Activated CD4-positive, alpha-beta T cell treated with anti-CD3 and anti-CD28 coated beads for 36 hours (primary cell): Measurements from ENCODE around the gene LIPN. TPM values are rescaled to one million over a fixed set of nuclear protein-coding genes. Genes with fewer than 3 reads are reported as not detected.

ENCODE experiments used
- ATAC-seq: fragments of 200-7000 bp; cut with Tn5 transposase; one replicate; pipeline ENCODE4 v1.10.0; 2021; ENCODE audit warnings: mild to moderate bottlenecking, moderate library complexity
- CTCF ChIA-PET: fragments of 350-600 bp; sonication (Branson Sonifier 250); formaldehyde crosslinking; loops from one replicate; lab custom pipeline; 2021; ENCODE audit warnings: antibody characterized with exemption; lab: Charles Lee
- POLR2A ChIA-PET: fragments of 350-600 bp; sonication (Branson Sonifier 250); formaldehyde crosslinking; loops from one replicate; lab custom pipeline; 2021; ENCODE audit warnings: antibody characterized with exemption, inconsistent platforms; lab: Charles Lee
- DNase-seq: peaks from one replicate; pipeline ENCODE4 v3.0.0-alpha.2; 2020
- H3K27ac Mint-ChIP-seq: one replicate; pipeline ENCODE4 v1.8.0; 2021; ENCODE audit warnings: mixed read lengths
- H3K27me3 Mint-ChIP-seq: one replicate; pipeline ENCODE4 v1.8.0; 2021; ENCODE audit warnings: mixed read lengths
- H3K36me3 Mint-ChIP-seq: one replicate; pipeline ENCODE4 v1.8.0; 2021; ENCODE audit warnings: low read depth, mixed read lengths
- H3K4me1 Mint-ChIP-seq: one replicate; pipeline ENCODE4 v1.8.0; 2021; ENCODE audit warnings: mixed read lengths
- H3K4me3 Mint-ChIP-seq: one replicate; pipeline ENCODE4 v1.8.0; 2021; ENCODE audit warnings: mild to moderate bottlenecking, moderate library complexity, mixed read lengths
- H3K9me3 Mint-ChIP-seq: one replicate; pipeline ENCODE4 v1.8.0; 2021; ENCODE audit warnings: low read depth, mixed read lengths
- intact Hi-C, 2 experiments: fragments of 100-400 bp; cut with DNase I in 1 of 2; cut with micrococcal nuclease in 1 of 2; formaldehyde crosslinking; loops; one replicate each; pipeline versions ENCODE4 v1.14.2 to v1.15.1; 2022 to 2024; cut with DNase I, micrococcal nuclease
- total RNA-seq, 2 experiments: library from RNA; stranded (reverse); gene quantifications; one replicate each; pipeline ENCODE4 v1.2.3, GENCODE V29; 2021

LIPN gene
- total RNA-seq, 2 experiments from 2014 or later: not detected

- DNase-seq (no peak), ATAC-seq (peak; percentile 31)
- peaks cover 59% of the 10 kb centered on the region for H3K4me1 Mint-ChIP-seq
- intact Hi-C loops: loop anchor here (2.0 to 5.0 kb wide), 3 partner anchors 21 to 165 kb away; partner anchors contain the start of gene FAS (in 2 of the 2)
- no peak overlapping the region for H3K27ac Mint-ChIP-seq
- POLR2A ChIA-PET: no interaction called here
- H3K9me3 Mint-ChIP-seq: no peaks in the 10 kb centered on the region
- H3K36me3 Mint-ChIP-seq: peaks cover 8% of the 10 kb centered on the region
- no peak overlapping the region for H3K4me3 Mint-ChIP-seq
- no peaks in the 10 kb centered on the region for H3K27me3 Mint-ChIP-seq
- CTCF ChIA-PET: interaction anchor here (1.0 to 5.7 kb wide), 9 partner anchors 8 to 186 kb away, joined by 3 to 48 read pairs (median 5); no protein-coding TSS in a partner anchor
Measured at GRCh38 chr10:88827671-88828070, 67.9 kb downstream of the LIPN start.

GRCh38 chr10:88828310-88828709, 68.5 kb downstream of the LIPN start:
- DNase-seq (no peak), ATAC-seq (no peak)
- no peak overlapping the region for H3K4me3 Mint-ChIP-seq
- H3K27ac Mint-ChIP-seq: no peak overlapping the region
- no peaks in the 10 kb centered on the region for H3K9me3 Mint-ChIP-seq
- peaks cover 8% of the 10 kb centered on the region for H3K36me3 Mint-ChIP-seq
- H3K27me3 Mint-ChIP-seq: no peaks in the 10 kb centered on the region
- ChIA-PET POLR2A (no interaction called here), CTCF (interaction anchor here (0.9 to 5.7 kb wide), 9 partner anchors 7 to 268 kb away, joined by 3 to 48 read pairs (median 5); no protein-coding TSS in a partner anchor)
- peaks cover 64% of the 10 kb centered on the region for H3K4me1 Mint-ChIP-seq
- intact Hi-C loops: loop anchor here (5.0 kb wide), 2 partner anchors 36 to 164 kb away; partner anchors contain the start of gene FAS (in 2 of the 2)

Other genes starting within 250 kb of the LIPN start
- gene RNLS, start 176.7 kb upstream of the LIPN start, total RNA-seq: 1 to 10 TPM; 4.3 to 4.4 TPM
- not detected for gene LIPJ, start 173.3 kb upstream of the LIPN start, total RNA-seq
- not detected for gene LIPF, start 95.6 kb upstream of the LIPN start, total RNA-seq
- not detected for gene LIPK, start 53.8 kb upstream of the LIPN start, total RNA-seq
- not detected for gene LIPM, start 42.7 kb downstream of the LIPN start, total RNA-seq
- under 1 TPM; 0.37 TPM for gene ANKRD22, start 91.8 kb downstream of the LIPN start, total RNA-seq
- 10 to 100 TPM; 36.6 to 40.2 TPM for gene STAMBPL1, start 120.2 kb downstream of the LIPN start, total RNA-seq
- 10 to 100 TPM in 1 of 2 experiments, 1 to 10 TPM in 1; 8.5 to 10.2 TPM for gene ACTA2, start 192.8 kb downstream of the LIPN start, total RNA-seq
- gene FAS, start 230.8 kb downstream of the LIPN start, total RNA-seq: 10 to 100 TPM; 34.1 to 34.9 TPM